Fibroblast of pulmonary artery (primary cell): ENCODE results near the gene TRPM1.

ENCODE experiments used
- DNase-seq: peaks from one replicate; pipeline ENCODE4 v3.0.0-alpha.2; 2010; ENCODE audit warnings: low read depth
- H3K4me3 ChIP-seq: replicated peaks from 2 replicates; pipeline ENCODE4 v1.5.1; 2011; ENCODE audit warnings: low read depth, mild to moderate bottlenecking, control low read depth, low read length, moderate library complexity
- CTCF ChIP-seq: IDR thresholded peaks from 2 replicates; pipeline ENCODE4 v1.5.1; 2011; ENCODE audit warnings: mild to moderate bottlenecking, control low read depth, low read length, inconsistent platforms; ENCODE audit errors: missing control alignments

The TRPM1 gene

GRCh38 chr15:30999729-31000128 lies 101.8 kb downstream of the TRPM1 start:
- TF ChIP-seq CTCF: no peak
- no peak for DNase-seq
- no peak overlapping the region for H3K4me3 ChIP-seq

GRCh38 chr15:30997270-30997669 lies 104.3 kb downstream of the TRPM1 start:
- no peak for DNase-seq
- no peak for TF ChIP-seq CTCF
- H3K4me3 ChIP-seq: no peak overlapping the region

- no peak for TF ChIP-seq CTCF
Measured at GRCh38 chr15:30992249-30992864, 109.2 kb downstream of the TRPM1 start.

GRCh38 chr15:30991255-30992235 lies 110.0 kb downstream of the TRPM1 start, which contains the start of gene MTMR10:
Gene MTMR10, minus strand, starts transcription at chr15:30991628. Its CDS starts 122 bp downstream, at chr15:30991506.
- no peak for TF ChIP-seq CTCF
- peak within 1 kb of the TSS; percentile 87 for H3K4me3 ChIP-seq
- DNase-seq: peak; percentile 84

More at GRCh38 chr15:30992249-30992864, 109.2 kb downstream of the TRPM1 start:
- DNase-seq: no peak
- H3K4me3 ChIP-seq: peak overlapping the region; percentile 87

- H3K4me3 ChIP-seq: peak overlapping the region; percentile 87
- DNase-seq: no peak
- TF ChIP-seq CTCF: no peak
Measured at GRCh38 chr15:30990446-30991254, 110.9 kb downstream of the TRPM1 start.

- no peak for DNase-seq
- H3K4me3 ChIP-seq: peak overlapping the region; percentile 87
- TF ChIP-seq CTCF: no peak
Measured at GRCh38 chr15:30990036-30990435, 111.5 kb downstream of the TRPM1 start.
